HG03439 (cell line): Measurements from ENCODE around the gene SDK2.
"Not testable (repeated sequence)": the region's sequence is repeated elsewhere in the genome, so short reads cannot be mapped to it uniquely, and the experiment has no call there.

ENCODE experiments used
- ATAC-seq: cut with Tn5 transposase; IDR thresholded peaks from one replicate; pipeline ENCODE4 v1.9.1; 2021; ENCODE audit warnings: mild to moderate bottlenecking, moderate library complexity; ENCODE audit not compliant: unreplicated experiment

Gene SDK2

GRCh38 chr17:73379826-73380225 lies 264.4 kb downstream of the SDK2 start:
- ATAC-seq: no peak

- no peak for ATAC-seq
Observed at GRCh38 chr17:73378974-73379470, 265.2 kb downstream of the SDK2 start.

GRCh38 chr17:73376636-73377035 lies 267.6 kb downstream of the SDK2 start:
- no peak for ATAC-seq

DNA sequence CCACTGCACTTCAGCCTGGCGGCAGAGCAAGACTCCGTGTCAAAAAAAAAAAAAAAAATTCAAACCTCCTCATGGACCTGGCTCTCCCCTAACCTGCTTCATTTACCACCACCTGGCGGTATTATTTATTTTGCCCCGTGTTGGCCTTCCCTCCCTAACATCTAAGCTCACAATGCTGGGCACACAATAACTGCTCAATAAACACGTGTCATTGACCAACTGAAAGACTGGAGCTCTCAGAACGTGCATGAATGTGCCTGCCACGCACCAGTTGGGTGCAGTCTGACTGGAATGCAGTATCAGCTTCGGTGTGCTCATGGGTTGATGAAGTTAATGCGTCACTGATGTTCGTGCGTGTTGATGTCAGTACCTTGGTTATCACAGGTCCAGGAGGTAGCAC lies 268.1 kb downstream of the SDK2 start:
- ATAC-seq: no peak

GRCh38 chr17:73371836-73372235 lies 272.4 kb downstream of the SDK2 start:
- ATAC-seq: no peak

GRCh38 chr17:73371285-73371684 lies 273.0 kb downstream of the SDK2 start:
- no peak for ATAC-seq

- ATAC-seq: not testable (repeated sequence)
Observed at GRCh38 chr17:73369817-73370490, 274.3 kb downstream of the SDK2 start.

DNA sequence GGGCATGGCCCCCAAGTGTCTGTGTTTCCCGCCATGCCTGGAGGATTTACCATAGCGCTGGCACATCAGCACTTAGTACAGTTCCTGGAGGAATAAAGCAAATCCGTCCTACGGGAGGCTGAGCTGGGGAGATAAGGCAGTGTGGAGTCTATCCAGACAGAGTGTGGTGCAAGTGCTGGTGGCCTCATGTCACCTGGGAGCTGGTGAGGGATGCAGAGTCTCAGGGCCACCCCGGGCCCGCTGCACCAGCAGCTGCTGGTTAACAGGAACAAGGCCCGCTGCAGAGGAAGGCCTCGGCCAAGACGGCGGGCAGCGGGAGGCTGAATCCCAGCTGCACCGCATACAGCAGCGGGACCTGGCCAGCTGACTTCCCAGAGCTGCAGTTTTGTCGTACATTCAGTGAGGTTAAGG lies 275.1 kb downstream of the SDK2 start:
- no peak for ATAC-seq

GRCh38 chr17:73368085-73368631 lies 276.1 kb downstream of the SDK2 start:
- ATAC-seq: no peak

DNA sequence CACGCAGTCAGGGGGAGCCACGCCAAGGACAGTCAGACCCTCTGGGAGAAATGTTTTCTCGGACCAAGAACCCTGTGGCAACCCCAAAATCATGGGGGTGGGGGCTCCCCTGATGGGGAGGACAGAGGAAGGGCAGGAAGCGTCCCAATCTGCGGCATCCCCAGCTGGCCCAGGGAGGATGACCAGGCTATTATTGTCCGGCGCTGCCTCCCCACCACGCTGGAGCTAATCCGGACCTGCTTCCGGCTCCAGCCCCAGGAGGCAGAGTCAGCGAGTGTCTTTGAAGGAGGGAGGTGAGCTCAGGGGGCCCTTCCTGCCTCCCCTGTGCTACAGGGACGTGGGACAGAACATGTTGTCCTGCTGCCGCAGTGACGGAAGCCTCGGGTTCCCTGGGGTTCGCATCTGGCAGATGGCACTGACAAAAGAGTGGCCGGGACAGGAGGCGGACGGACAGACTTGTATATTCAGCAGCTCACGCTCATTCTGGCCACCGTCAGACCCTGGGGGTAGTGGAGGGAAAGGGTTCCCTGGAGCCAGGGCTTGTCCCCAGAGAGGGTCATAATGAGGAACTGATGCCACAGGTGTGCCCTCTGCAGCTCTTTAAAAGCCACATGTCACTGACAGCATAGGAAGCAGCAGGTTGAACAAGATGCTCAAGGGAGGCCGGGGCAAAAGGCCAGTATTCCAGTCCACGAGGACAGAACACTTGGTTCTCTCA lies 278.2 kb downstream of the SDK2 start:
- no peak for ATAC-seq

GRCh38 chr17:73365301-73365874 lies 278.9 kb downstream of the SDK2 start:
- no peak for ATAC-seq

DNA sequence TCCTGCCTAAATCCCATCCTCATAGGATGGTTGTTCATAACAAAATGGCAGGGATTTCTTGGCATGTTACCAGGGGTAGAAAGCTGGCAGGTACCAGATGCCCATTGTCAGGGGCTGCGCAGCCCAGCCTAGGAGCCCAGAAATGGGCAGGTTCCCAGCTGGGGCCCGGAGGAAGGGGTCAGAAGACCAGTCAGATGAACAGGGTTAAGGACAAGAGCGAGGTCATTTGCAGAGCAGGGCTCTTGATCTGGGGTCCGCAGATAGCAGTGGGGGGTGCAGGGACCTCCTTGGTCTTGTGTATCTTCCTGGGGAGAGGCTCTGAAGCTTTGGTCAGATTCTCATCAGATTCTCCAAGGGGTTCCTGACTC lies 280.1 kb downstream of the SDK2 start:
- no peak for ATAC-seq

DNA sequence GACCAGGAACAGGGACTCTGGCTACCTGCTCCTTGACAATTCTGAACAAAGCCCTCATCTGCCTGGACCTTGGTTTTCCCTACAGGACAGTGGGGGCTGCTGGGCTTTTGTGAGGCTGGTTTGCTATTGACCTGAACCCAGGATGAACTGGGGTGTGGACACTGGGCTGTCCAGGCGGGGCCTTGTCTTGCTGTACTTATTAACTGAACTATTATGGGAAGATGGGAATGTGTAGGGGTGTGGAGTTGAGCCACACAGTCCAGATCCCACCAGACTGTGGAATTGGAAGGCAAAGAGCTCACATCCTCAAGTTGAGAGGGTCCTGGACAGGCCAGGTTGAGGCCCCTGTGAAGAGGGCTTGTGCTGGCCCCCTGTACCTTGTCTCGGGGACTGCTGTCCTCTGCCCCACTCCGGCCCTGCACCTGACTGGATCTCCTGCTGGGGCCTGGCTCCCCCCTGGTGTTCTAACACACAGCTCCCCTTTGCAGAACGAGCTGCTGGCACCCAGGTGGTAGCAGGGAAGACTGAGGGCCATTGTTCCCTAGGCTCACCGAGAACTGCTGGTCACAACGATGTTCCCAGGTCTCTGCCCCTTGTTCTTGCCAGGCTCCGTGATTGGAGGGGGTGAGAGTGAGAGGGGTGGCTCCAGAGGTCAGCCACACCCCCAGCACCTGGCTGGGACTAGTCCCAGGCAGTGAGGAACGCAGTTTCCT lies 280.6 kb downstream of the SDK2 start:
- no peak for ATAC-seq

DNA sequence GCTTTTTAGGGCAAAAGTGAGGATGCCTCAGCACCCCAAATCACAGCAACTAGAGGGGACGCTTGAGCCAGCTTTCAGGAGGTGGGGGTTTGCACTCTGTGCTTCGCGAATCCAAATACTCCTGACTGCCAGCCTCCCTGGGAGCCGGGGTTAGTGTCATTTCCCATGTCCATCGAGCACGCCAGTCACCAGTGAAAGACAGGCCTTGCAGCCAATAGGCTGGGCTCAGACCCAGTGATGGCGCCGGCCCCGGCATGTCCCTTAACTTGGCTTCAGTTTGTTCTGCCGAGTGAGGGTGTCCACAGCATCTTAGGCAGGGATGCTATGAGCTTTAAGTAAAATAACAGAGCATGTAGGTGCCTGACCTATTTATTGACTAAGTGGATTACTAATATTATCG lies 281.5 kb downstream of the SDK2 start:
- no peak for ATAC-seq

GRCh38 chr17:73360961-73361761 lies 283.1 kb downstream of the SDK2 start:
- no peak for ATAC-seq

DNA sequence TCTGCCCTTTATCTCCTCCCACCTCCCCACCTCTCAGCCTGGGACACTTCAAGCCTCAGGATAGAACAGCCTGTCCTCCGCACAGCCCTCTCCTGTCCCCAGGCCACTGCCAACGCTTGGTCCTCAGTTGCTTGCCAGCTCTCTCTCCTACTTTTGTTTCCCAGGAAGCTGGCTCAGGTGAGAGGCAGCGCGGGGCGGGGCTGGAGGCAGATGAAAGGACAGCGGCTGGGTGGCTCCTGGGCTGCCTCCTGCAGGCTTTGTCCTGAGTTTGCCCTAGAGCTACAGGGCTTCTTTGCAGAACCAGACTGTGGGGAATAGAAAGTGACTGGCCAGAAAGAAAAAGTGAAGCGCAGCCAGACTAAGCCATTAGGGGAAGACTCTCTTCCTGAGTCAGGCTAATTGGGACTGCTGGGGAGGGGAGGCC lies 284.2 kb downstream of the SDK2 start:
- ATAC-seq: no peak

DNA sequence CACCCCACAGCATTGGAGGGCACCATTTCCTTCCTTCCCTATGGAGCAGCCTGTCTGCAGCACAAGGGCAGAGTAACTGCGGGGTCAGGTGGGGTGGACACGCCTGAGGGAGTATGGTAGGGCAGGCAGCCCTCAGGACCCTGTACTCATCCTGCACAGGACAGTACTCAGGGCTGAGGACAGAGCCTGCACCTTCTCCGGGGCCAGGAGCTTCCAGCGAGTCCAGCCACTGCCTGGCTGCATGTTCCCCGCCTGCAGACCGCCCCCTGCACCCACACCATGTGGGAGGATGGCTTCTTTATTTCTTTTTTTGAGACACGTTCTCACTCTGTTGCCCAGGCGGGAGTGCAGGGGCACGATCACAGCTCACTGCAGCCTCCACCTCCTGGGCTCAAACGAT lies 284.9 kb downstream of the SDK2 start:
- ATAC-seq: no peak

GRCh38 chr17:73358668-73359067 lies 285.6 kb downstream of the SDK2 start:
- no peak for ATAC-seq

GRCh38 chr17:73357981-73358380 lies 286.3 kb downstream of the SDK2 start:
- no peak for ATAC-seq

DNA sequence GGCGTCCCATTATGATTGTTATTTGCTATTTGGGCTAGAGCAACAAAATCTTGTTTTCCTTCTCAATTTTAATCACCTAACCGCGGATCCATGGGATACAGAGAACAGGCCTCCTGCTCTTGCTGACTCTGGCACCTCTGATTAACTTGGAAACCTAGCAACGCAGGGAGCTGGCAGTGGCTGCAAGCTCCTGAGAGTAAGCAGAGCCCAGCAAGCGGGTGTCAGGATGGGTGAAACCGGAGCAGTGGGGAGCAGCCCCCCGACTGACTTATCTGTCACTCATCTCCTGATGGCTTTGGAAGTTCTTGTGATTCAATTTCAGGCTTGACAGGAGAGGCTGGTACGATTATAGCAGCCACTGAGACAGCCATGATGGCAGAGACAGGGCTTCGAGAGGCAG lies 286.9 kb downstream of the SDK2 start:
- no peak for ATAC-seq
